ENCODE data around the gene GAD1.

The GAD1 gene

GRCh38 chr2:170846314-170846713 lies 29.6 kb downstream of the GAD1 start:
- DNase-seq: no peak

DNA sequence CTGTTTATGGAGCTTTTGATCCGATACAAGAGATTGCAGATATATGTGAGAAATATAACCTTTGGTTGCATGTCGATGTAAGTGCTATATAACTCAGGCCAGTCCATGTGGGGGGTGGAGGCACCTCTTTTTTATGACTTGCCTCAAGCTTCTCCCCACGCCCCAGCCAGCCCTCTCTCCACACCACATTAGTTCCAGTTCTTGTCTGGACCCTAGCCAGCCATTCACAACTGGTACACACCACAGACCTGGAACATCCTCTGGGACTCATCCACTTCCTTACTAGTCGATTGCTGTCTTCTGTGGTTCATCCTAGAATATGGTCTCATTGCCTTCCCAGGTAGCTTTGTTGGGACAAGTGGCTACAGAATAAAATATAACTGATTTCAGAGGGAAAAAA lies 31.0 kb downstream of the GAD1 start:
- DNase-seq: no peak

DNA sequence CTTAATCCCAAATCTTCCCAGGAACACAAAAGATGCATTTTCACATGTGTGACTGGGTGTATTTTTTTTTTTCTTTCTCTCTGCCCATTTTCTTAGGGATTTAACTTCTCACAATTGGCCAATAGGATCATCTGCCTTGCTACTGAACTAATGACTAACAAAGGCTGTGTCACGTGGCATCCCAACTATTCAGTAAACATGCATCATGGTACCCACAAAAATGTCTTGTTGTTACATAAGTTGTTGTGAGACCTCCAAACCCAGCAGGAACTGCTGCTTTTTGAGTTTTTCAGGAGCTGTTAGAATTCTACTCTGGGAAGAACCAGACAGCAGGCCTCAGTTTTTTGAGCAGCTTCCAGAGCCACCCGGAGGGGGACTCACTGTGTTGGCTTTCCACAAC lies 31.9 kb downstream of the GAD1 start:
- DNase-seq: peak; percentile 85

DNA sequence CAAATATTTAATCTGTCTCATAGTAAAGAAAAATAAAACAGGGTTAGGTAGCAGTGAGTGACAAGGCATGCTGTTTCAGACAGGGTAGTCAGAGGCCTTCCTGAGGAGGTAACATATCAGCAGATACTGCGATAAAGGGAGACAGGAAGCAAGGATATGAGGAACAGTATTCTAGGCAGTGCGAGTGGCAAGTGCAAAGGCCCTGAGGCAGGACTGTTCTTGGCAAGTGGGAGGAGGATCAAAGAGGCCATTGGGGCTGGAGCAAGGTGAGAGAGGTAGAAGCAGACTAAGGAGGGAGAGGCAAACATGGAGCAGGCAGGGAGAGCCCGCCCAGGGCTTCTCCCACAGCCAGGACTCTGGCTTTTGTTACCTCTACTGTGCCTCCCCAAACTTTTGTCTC lies 33.6 kb downstream of the GAD1 start:
- DNase-seq: no peak

DNA sequence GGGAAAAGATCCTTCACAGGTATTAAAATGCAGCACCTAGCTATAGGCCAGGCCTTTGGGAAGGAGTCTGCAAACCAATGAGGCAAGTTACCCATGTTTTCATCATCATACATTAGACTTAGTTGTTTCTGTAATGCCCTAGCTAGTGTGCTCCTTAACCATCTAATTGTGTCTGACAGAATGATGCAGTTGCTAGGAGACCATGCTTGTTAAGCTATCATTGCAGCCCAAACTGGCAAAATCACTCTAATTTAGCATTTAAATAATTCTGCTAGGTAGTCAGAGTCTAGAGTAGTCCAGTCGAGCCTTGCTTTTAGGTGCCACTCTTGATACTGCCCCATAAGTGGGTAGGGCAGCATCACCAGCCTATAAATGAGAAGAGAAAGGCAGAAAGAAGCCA lies 34.9 kb downstream of the GAD1 start:
- DNase-seq: no peak

GRCh38 chr2:170856066-170856465 lies 39.4 kb downstream of the GAD1 start:
- DNase-seq: no peak

DNA sequence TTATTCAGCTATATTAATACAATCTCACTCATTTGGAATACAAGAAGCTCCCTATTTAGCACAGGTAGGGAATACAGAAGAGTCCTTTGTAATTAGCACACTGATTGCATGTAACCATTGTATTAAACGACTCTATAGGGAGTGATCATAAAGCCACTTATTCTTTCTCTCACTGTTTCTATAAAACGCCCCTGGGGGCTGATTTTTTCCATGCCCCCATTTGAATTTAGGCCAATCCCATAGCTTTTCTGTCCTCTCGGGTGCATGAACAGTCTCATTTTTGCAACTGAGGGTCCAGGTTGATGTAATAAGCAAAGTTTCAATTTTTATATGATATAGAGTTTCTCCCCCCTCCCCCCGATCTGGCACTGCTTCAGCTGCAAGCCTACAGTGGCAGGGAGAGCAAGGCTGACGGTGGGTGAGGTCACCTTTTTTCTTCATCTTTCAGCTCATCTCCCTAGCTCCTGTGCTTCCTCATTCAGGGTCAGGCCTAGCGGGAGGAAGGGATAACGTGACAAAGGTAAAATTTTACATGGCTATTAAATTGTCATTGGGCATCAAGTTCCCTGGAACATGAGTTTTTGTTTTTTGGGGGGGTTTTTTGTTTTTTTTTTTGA lies 45.7 kb downstream of the GAD1 start:
- DNase-seq: no peak

DNA sequence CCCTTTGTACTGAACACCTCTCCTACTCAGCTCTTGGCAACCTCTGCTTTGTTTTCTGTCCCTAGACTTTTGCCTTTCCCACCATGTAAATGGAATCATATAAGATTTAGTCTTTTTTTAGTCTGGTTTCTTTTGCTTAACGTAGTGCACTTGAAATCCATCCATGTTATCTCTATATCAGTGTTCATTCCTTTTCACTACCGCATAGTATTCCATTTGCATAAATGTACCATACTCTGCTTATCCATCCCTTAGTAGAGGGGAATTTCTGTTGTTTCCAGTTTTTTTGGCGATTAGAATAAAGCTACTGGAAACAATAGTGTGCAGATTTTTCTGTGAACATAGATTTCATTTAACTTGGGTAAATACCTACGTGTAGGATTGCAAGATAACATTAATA lies 46.4 kb downstream of the GAD1 start:
- DNase-seq: no peak

DNA sequence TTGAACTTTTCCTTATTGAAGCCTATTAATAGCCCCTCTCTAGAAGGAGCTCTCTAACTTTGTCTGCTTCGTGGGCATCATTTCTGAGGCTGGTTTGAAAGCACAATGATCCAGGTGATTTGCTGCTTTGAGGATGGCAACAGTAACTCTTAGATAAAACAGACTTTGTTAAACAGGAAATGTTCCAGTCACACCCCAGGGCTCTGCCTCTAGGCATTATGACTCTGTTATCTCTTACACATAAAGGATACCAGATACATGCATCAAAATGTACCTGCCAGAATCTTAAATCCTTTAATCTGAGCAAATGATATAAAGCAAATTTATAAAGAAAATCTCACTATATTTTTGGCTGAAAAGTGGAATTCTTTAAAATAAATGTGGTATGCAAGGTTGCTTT lies 52.3 kb downstream of the GAD1 start:
- no peak for DNase-seq

DNA sequence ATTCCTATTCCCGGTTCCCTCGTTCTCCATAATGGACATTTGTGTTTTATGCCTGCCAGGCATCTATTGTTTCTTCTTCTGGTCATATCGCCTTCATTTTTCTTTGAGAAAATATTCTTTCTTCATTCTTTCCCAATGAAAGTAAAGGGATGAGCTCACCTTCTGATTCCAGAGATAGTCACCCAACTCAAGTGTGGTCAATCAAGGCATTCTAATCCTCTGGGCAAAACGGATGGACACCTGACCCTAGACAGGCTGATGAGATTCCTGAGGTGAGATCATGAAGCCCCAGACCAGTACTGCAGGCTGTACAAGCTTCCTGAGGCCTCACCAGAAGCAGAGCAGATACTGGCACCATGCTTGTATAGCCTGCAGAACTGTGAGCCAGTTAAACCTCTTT lies 52.8 kb downstream of the GAD1 start:
- DNase-seq: no peak

- DNase-seq: peak; percentile 68
These were observed 56.5 kb downstream of the GAD1 start for GRCh38 chr2:170873035-170873692.

DNA sequence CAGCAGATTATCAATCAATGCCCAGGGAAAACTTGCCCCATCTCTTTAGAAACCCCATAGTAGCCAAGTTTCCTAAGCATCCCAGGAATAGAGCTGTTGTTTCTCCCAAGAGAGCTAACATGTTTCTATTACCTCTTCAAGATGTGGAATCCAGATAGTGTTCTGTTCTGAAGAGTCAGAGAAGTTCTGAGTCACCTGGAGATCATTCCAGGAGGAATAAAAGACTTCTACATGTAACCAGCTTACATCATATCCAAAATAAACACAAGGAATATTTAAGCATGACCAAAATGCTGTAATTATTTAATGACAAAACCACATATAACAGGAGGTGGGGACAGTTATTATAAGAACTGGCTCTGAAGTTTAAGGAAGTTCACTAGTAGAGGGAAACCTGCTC lies 61.4 kb downstream of the GAD1 start:
- peak; percentile 35 for DNase-seq

DNA sequence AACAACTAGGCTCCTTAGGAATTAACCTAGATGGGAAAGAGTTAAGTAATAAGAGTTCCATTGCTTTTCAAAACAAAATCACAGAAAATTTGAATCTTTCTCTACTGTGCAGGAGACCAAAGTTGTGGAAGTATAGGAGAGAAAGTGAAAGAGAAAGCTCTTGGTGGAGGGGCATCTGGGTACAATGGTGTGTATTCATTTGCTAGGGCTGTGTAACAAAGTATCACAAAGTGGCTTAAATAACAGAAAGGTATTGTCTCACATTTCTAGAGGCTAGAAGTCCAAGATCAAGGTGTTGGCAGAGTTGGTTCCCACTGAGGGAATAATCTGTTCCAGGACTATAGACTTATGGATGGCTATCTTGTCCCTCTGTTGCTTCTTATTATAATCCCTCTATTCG lies 61.8 kb downstream of the GAD1 start:
- no peak for DNase-seq

GRCh38 chr2:170881840-170882239 lies 65.2 kb downstream of the GAD1 start:
- no peak for DNase-seq

- no peak for DNase-seq
These were observed 66.1 kb downstream of the GAD1 start for GRCh38 chr2:170882758-170883157.

- DNase-seq: no peak
These were observed 67.0 kb downstream of the GAD1 start for GRCh38 chr2:170883683-170884082.

DNA sequence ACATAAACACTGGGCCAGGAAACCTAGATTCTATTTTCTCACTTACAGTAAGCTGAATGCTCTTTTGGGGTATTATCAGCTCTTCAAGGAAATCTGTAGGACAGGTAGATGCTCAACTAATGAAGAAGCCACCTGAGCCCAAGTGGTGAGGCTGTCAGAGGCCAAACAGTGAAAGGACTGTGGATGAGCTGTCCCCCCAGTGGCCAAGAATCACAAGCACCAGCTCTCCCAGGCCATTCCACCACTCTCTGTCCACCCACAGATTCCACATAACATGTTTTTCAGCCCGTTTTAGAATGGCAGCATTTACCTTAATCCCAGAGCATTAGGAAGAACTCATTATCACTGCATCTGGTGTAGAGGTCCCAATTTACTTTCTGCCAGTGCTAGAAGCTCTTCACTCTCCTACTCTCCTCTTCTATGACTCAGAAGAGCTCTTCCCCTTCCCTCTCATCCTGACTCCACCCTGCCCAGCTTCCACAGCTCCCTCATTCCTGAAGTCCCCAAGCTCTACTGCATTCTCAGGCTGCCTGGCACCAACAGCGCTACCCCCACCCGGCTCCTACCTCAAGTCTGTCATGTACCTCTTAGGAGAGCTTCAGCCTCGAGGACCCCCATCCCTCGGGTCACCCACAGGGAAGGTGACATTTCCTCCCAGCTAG lies 68.6 kb downstream of the GAD1 start:
- DNase-seq: peak; percentile 42

GRCh38 chr2:170886386-170886785 lies 69.7 kb downstream of the GAD1 start:
- DNase-seq: peak; percentile 88

DNA sequence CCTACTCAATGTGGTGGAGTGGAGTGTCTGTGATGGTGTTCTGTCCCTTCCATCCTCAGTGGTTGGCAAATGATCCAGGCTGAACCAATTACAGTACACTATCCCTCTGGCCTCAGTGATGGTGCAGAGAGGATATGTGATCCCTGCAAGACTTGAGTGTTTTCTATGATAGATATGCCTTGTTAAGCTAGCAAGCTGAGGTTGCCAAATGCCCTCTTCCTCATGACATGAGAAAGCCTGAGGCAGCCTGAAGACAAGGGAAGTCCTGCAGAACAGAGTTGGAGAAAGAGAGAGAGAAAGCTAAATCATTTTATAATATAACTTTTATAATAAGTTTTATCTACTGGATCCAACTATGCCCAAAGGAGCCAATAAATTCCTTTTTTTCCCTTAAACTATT lies 70.8 kb downstream of the GAD1 start:
- DNase-seq: no peak

DNA sequence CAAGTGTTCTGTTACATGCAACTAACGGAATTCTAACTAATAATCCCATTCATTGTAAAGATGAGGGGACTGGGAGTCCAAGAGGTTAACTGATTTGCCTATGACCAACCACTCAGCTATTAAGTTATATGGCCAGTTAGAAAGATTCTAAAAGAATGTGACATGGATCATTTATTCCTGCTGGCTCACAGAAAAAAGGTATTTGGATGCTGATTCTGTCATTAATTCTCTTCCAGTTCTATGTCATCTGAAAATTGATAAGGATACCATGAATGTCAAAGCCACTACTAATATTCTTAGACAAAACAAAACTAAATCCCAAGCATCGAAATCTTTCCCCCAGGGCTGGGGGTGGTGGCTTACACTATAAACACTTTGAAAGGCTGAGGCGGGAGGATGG lies 71.2 kb downstream of the GAD1 start:
- peak; percentile 6 for DNase-seq

DNA sequence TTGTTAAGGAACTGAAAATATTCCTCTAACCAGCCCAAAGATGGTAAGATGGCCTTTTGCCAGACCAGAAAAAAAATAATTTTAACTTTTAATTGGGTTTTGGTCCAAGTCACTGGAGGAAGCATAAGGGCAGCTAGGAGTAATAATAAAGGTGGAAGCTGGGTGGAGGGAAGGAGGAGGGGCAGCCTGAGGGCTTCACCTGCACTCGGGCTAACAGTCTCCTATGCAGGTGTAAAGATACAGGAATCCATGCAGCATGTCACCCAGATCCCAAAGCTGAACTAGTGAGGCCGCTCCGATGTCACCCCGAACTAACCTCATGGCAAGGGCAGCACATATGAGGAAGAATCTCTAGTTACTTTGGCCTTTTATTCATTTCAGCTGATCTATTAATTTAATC lies 75.2 kb downstream of the GAD1 start:
- DNase-seq: no peak

DNA sequence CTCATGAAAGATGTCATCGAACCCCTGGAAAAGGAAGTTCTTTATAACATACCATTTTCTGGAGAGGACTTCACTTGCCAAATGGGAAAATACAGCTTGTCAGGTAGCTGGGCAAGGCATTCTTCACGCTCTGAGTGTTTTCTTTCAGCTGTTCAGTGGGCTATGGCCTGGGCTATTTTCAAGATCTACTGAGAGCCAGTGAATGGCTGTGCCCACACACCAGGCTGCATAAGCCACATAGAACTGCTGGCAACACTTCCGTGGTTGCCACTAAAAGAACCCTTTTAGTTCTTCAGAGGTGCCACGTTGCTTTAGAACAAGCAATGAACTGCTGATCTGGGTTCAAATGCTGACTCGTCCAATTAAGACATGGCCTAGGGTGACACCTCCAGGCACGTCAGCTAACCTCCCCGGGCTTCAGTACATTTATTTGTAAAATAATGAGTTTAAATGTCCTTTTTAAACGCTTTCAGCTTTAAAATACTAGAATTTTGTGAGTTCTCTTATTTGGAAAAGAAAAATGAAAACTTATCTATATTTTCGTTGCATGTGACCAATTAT lies 75.8 kb downstream of the GAD1 start:
- DNase-seq: no peak

GRCh38 chr2:170895023-170895757 lies 78.5 kb downstream of the GAD1 start:
- peak; percentile 21 for DNase-seq

DNA sequence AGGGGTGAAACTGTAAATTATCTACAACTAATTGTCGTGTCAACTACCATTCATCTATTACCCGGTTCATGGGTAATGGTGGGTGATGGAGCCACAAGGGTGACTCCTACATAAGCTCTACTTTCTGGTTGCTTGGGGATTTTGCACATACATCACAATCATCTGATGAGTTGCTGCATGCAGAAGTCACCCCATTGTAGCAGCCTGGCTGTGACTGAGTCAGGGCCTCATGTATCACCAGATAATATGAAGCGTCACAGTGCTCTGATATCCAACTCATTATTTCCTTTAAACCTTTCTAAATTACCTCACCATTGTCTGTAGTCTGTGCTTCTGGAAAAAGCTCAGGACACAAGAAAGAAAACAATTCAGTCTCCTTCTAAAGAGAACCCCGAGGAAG lies 79.9 kb downstream of the GAD1 start:
- no peak for DNase-seq
